Large intestine (tissue), 3 donors: ENCODE measurements around the gene DNM1L. TPM values are rescaled to one million over a fixed set of nuclear protein-coding genes. Genes with fewer than 3 reads are reported as not detected.
"Not testable (repeated sequence)": the region's sequence is repeated elsewhere in the genome, so short reads cannot be mapped to it uniquely, and the experiment has no call there.

ENCODE experiments used
- DNase-seq, 2 donors: peaks; one replicate each; pipeline versions ENCODE4 v3.0.0 to v3.0.0-alpha.2; 2013
- H3K27ac ChIP-seq: one replicate; pipeline ENCODE4 v1.5.1; 2013; ENCODE audit warnings: low read length
- H3K27me3 ChIP-seq: 2 replicates; pipeline ENCODE4 v1.6.1; 2013; ENCODE audit warnings: low read length; ENCODE audit not compliant: control insufficient read depth, insufficient read depth
- H3K36me3 ChIP-seq: 2 replicates; pipeline ENCODE4 v1.6.1; 2013; ENCODE audit warnings: low read length; ENCODE audit not compliant: control insufficient read depth, insufficient read depth
- H3K4me1 ChIP-seq: one replicate; pipeline ENCODE4 v1.6.1; 2013; ENCODE audit warnings: low read length; ENCODE audit not compliant: control insufficient read depth, insufficient read depth
- H3K4me3 ChIP-seq: one replicate; pipeline ENCODE4 v1.5.1; 2013; ENCODE audit warnings: low read length
- H3K9me3 ChIP-seq: one replicate; pipeline ENCODE4 v1.6.1; 2013; ENCODE audit warnings: mild to moderate bottlenecking, low read depth, low read length, moderate library complexity; ENCODE audit not compliant: control insufficient read depth
- WGBS: methylation state at CpG from one replicate; pipeline ENCODE4 v1.1.5; 2013; ENCODE audit warnings: low lambda C conversion rate; ENCODE audit not compliant: insufficient coverage; 5-methylcytosine and 5-hydroxymethylcytosine counted together
- polyA plus RNA-seq: library from polyadenylated mRNA; unstranded; fragments of 120-200 nt; gene quantifications from one replicate; pipeline ENCODE4 v1.2.1, GENCODE V29; 2013

DNM1L gene
- polyA plus RNA-seq, 1 donor, result 88.0 TPM

- no CpG with 5 or more reads among the region's 2 CpGs for WGBS
- H3K9me3 ChIP-seq, result no peaks in the 10 kb centered on the region
- no peak for DNase-seq
- no peaks in the 10 kb centered on the region for H3K4me1 ChIP-seq
- no peak overlapping the region for H3K27ac ChIP-seq
- H3K36me3 ChIP-seq, result peaks cover 33% of the 10 kb centered on the region
- H3K4me3 ChIP-seq, result no peak overlapping the region
- H3K27me3 ChIP-seq, result no peaks in the 10 kb centered on the region
Measured at GRCh38 chr12:32718926-32719325, 39.8 kb downstream of the DNM1L start.

- no CpG with 5 or more reads among the region's 3 CpGs for WGBS
- H3K27me3 ChIP-seq, H3K4me3 ChIP-seq, DNase-seq, H3K9me3 ChIP-seq, H3K27ac ChIP-seq, H3K4me1 ChIP-seq: not testable (repeated sequence)
- peaks cover 24% of the 10 kb centered on the region for H3K36me3 ChIP-seq
Measured at GRCh38 chr12:32725308-32725707, 46.2 kb downstream of the DNM1L start.

- Histone ChIP-seq H3K27ac (no peak overlapping the region), H3K9me3 (no peaks in the 10 kb centered on the region), H3K27me3 (no peaks in the 10 kb centered on the region), H3K4me3 (no peak overlapping the region), H3K4me1 (no peaks in the 10 kb centered on the region), H3K36me3 (peaks cover 28% of the 10 kb centered on the region)
- no peak for DNase-seq
- no CpG with 5 or more reads among the region's 2 CpGs for WGBS
Measured at GRCh38 chr12:32726286-32726685, 47.2 kb downstream of the DNM1L start.

GRCh38 chr12:32727237-32727636 lies 48.1 kb downstream of the DNM1L start:
- 100% methylated on average over 2 of the region's 3 CpGs for WGBS
- no peak for DNase-seq

GRCh38 chr12:32734952-32735351 lies 55.9 kb downstream of the DNM1L start:
- no peak for DNase-seq
- Histone ChIP-seq H3K4me1 (no peaks in the 10 kb centered on the region), H3K9me3 (no peaks in the 10 kb centered on the region), H3K36me3 (peaks cover 44% of the 10 kb centered on the region), H3K27ac (no peak overlapping the region), H3K27me3 (no peaks in the 10 kb centered on the region), H3K4me3 (no peak overlapping the region)
- WGBS, result no CpG with 5 or more reads among the region's 1 CpG

More at GRCh38 chr12:32727237-32727636, 48.1 kb downstream of the DNM1L start:
- Histone ChIP-seq H3K9me3 (no peaks in the 10 kb centered on the region), H3K27ac (no peak overlapping the region), H3K4me1 (no peaks in the 10 kb centered on the region), H3K27me3 (no peaks in the 10 kb centered on the region), H3K36me3 (peaks cover 27% of the 10 kb centered on the region), H3K4me3 (no peak overlapping the region)

- WGBS, result no CpG with 5 or more reads among the region's 3 CpGs
- Histone ChIP-seq H3K4me3 (no peak overlapping the region), H3K27me3 (no peaks in the 10 kb centered on the region), H3K36me3 (peaks cover 46% of the 10 kb centered on the region), H3K9me3 (no peaks in the 10 kb centered on the region), H3K27ac (no peak overlapping the region), H3K4me1 (no peaks in the 10 kb centered on the region)
- DNase-seq, result no peak
Measured at GRCh38 chr12:32736445-32736844, 57.3 kb downstream of the DNM1L start.

GRCh38 chr12:32737715-32738114 lies 58.6 kb downstream of the DNM1L start:
- WGBS, result 100% methylated on average over 1 of the region's 2 CpGs
- Histone ChIP-seq H3K9me3 (no peaks in the 10 kb centered on the region), H3K27me3 (no peaks in the 10 kb centered on the region), H3K36me3 (peaks cover 46% of the 10 kb centered on the region), H3K4me3 (no peak overlapping the region), H3K4me1 (no peaks in the 10 kb centered on the region), H3K27ac (no peak overlapping the region)
- no peak for DNase-seq

- no peak overlapping the region for H3K4me3 ChIP-seq
- no peak for DNase-seq
- no peaks in the 10 kb centered on the region for H3K9me3 ChIP-seq
- WGBS, result 80% methylated on average over 1 of the region's 2 CpGs
- peaks cover 54% of the 10 kb centered on the region for H3K36me3 ChIP-seq
- H3K4me1 ChIP-seq, result no peaks in the 10 kb centered on the region
- no peaks in the 10 kb centered on the region for H3K27me3 ChIP-seq
- H3K27ac ChIP-seq, result no peak overlapping the region
Measured at GRCh38 chr12:32739279-32739678, 60.2 kb downstream of the DNM1L start.

- WGBS, result no CpG with 5 or more reads among the region's 10 CpGs
- H3K4me1 ChIP-seq, result no peaks in the 10 kb centered on the region
- DNase-seq, result no peak
- H3K36me3 ChIP-seq, result peaks cover 44% of the 10 kb centered on the region
- no peaks in the 10 kb centered on the region for H3K9me3 ChIP-seq
- no peak overlapping the region for H3K4me3 ChIP-seq
- H3K27ac ChIP-seq, result no peak overlapping the region
- H3K27me3 ChIP-seq, result no peaks in the 10 kb centered on the region
Measured at GRCh38 chr12:32742133-32742532, 63.0 kb downstream of the DNM1L start.

- Histone ChIP-seq H3K4me3 (no peak overlapping the region), H3K27ac (no peak overlapping the region), H3K9me3 (no peaks in the 10 kb centered on the region), H3K4me1 (no peaks in the 10 kb centered on the region), H3K27me3 (no peaks in the 10 kb centered on the region), H3K36me3 (peaks cover 50% of the 10 kb centered on the region)
- WGBS, result 100% methylated on average over 1 of the region's 2 CpGs
- no peak for DNase-seq
Measured at GRCh38 chr12:32743264-32743663, 64.2 kb downstream of the DNM1L start.

GRCh38 chr12:32753605-32754004 lies 74.5 kb downstream of the DNM1L start:
- Histone ChIP-seq H3K4me1 (peaks cover 11% of the 10 kb centered on the region), H3K27ac (no peak overlapping the region), H3K36me3 (peaks cover 38% of the 10 kb centered on the region)

More at GRCh38 chr12:32753605-32754004, 74.5 kb downstream of the DNM1L start:
- H3K4me3 ChIP-seq, result no peak overlapping the region
- no peak for DNase-seq
- no peaks in the 10 kb centered on the region for H3K27me3 ChIP-seq
- WGBS, result no CpG with 5 or more reads among the region's 4 CpGs
- H3K9me3 ChIP-seq, result no peaks in the 10 kb centered on the region
